HUDEP-2 (cell line): ENCODE results near the gene NCAN.

Source experiments
- DNase-seq, 76 experiments: peaks; one replicate each; lab custom pipeline; 2025; ENCODE audit not compliant: unreplicated experiment in 76 of 76; lab: John Stamatoyannopoulos, UW

NCAN gene

DNA sequence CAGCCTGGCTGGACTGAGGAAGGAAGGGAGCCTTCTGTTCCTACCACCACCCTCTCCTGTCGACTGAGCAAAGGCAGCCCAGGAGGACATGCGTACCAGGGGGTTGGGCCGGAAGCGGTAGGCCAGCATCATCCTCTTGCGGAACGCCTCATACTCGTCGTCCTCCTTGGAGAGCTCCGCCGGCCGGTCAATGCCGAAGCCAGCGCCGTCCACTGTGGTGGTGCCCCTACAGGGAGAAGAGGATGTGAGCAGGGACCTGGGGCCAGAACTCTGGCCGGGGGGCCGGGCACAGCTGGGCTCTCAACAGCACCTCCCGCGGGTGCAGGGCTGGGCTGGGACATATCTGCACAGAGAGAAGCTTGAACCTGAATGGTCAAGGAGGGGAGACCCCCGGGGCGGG is 65.1 kb downstream of the NCAN start:
- no peak for DNase-seq

DNA sequence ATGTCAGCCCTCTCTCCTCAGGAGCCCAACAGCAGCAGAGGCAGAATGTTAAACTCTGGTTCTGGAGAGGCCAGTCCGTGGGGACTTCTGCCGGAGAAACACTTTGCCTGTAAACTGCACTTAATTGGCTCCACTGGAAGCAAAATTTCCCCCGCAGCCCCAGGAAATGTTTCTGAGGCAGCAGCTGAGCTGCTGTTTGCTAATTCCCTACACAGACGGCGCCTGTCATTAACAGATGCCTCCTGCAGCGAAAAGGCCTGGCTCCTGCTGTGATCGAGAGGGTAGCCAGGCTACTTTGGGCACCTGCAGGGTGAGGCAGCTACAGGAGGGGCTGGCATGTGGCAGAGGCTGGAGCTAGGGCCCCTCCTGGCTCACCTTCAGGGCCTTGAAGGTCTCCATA is 66.6 kb downstream of the NCAN start:
- DNase-seq = no peak

DNA sequence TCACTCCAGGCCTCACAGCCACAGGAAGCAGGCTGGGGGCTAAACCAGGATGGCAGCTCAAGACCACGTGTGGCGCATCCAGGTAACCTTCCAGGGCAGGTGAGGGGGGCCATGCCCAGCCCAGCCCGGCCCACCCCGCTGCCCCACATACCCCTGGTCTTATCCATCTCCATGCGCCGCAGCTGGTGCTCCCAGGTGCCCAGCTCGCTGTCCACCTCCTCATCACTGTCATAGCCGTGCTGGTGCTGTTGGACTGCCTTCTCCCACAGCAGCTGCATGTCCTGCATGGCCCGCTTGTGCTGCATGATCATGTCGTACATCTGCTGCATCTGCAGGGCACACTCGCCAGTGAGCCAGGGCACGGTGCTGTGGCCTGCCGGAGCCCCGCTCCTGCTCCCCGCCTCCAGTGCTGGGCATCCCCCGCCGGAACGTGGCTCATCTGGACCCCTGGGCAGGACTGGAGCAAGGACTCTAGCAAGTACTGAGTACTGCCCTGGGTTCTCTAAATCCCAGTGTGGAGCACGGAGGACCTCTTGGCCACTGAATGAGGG is 67.4 kb downstream of the NCAN start:
- no peak for DNase-seq

DNA sequence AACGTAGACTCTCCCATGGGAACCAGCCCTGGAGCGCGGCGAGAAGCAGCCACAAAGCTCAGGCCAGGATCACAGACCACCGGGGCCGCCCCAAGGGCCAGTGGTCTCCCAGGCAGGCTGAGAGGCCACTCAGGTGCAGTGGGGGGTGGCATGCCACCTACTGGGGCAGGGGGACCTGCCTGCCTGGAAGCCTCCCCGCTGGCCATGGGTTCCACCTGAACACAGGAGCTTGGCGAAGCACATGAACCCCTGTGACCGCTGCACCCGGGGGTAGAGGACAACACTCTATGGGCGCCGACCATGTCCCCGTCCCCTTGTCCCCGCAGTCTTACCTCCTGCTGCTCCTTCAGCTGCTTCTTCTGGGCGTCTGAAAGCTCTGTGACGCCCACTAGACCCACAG is 68.1 kb downstream of the NCAN start:
- no peak for DNase-seq

DNA sequence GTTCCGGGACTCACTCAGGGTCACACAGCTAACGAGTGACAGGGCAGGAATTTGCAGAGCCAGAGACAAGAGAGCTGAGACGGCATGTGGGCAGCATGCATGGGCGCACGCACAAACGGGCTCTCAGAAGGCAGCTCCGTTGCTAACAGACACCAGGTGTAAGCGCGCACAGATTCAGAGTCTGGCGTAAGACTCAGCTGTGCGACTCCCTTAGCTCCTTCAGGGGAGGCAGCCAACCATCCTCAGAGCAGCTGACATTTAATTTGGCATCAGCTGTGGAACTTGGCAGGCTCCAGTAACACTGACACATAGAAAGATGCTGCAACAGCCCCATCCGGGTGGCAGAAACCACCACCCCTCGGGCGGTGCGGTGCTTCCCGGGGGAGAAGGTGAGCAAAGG is 68.8 kb downstream of the NCAN start:
- DNase-seq = no peak

DNA sequence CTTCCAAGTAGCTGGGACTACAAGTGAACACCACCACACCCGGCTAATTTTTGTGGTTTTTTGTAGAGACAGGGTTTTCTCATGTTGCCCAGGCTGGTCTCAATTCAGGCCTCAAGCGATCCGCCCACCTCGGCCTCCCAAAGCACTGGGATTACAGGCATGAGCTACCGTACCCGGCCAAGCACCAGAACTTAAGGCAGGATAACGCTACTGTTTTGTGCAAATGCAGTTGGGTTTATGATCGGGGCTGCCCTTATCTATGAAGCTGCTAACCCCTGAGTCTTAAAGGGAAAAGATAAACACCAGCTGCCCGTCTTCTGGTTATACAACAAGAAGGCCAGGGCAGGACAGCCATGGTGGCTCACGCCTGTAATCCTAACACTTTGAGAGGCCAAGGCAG is 73.9 kb downstream of the NCAN start:
- peak in 4 of 76 experiments; percentile 7 to 22 (median 15) for DNase-seq

DNA sequence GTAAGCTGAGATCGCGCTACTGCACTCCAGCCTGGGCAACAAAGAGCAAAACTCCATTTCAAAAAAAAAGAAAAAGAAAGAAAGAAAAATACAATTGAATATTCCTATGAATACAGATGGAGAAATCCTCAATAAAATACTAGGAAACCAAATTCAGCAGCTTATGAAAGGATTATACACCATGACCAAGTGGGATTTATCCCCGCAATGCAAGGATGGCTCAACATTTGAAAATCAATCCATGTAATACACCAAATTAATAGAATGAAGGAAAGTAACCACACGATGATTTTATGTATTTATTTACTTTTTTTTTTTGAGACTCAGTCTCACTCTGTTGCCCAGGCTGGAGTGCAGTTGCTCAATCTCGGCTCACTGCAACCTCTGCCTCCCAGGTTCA is 80.8 kb downstream of the NCAN start:
- DNase-seq = no peak

DNA sequence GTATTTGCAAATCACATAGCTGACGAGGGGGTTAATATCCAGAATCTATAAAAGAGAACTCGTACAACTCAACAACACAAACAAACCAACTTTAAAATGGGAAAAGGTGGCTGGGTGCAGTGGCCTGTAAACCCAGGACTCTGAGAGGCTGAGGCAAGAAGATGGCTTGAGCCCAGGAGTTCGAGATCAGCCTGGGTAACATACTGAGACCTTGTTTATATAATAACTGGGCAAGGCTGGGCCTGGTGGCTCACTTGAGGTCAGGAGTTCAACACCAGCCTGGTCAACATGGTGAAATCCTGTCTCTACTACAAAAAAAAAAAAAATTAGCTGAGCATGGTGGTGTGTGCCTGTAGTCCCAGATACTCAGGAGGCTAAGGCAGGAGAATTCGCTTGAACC is 83.2 kb downstream of the NCAN start:
- no peak for DNase-seq

DNA sequence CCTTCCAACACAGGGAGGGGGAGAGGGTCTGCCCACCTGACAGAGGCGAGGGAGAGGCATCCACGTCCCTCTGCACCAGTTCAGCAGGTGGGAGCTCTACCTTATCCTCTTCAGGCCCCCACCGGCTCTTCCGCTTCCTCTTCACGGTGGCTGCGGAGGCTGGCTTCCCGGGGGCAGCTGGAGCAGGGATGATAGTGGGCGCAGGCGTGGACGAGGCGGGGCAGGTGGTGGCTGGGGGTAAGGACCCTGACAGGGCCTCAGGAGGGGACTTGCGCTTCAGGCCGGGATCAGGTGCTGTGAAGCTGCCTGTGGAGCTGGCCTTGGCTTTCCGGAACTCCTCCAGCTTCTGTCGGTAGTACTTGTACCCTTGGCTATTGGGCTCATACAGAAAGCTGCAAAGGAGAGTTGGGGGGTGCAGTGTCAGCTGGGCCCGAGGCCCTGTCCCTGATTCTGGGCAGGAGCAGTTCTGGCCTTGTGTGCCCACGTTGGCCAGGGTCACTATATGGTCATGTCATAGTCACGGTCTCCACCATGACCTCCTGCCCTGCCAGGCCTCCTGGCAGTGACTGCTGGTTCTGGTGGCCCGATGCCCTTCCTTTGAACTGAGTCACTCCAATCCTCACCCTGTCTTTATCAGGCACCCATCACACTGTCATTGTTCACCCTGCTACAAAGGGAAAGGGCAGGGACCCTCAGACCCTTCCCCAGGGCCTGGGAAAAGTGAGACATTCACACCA is 85.4 kb downstream of the NCAN start:
- DNase-seq = no peak

DNA sequence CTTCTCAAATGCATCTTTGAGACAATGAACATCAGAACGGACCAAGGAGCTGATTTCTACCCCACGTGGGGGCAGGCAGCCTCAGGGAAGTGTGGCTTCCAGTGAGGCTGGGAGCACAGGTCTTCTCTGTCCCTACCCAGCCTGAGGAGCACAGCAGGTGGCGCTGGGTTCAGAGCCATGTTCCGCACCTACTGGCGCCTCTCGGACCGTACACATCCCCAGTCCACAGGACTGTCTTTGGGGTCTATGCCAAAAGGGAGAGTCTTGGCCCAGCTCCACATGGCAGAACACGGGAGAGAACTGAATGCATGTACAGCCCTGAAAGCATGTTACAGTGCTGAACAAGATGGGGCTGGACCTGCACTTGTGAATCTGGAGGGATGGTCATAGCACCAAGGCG is 86.0 kb downstream of the NCAN start:
- DNase-seq = no peak

DNA sequence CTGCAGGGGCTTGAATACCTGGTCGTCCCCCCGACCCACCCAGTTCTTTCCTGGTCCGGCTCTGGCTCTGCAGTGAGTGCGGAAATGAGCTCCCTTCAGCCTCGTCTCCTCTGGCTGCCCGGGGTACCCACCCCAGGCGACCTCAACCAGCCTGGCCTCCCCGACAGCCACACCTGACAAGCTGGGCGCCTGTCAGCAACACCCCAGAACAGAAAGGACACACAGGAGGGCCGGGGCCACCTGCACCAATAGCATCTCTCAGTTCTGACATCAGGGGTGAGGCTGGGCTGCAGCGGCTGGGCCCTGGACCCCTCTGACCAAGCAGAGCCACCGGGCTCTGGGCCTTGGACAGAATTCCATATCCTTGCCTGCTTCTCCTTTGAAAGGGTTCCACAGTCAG is 88.9 kb downstream of the NCAN start:
- no peak for DNase-seq
